Measurements from ENCODE around the gene ITPR2. TPM values are rescaled to one million over a fixed set of nuclear protein-coding genes. Genes with fewer than 3 reads are reported as not detected.

The ITPR2 gene
- total RNA-seq, 1 donor from 2014 or later, result 48.1 TPM

DNA sequence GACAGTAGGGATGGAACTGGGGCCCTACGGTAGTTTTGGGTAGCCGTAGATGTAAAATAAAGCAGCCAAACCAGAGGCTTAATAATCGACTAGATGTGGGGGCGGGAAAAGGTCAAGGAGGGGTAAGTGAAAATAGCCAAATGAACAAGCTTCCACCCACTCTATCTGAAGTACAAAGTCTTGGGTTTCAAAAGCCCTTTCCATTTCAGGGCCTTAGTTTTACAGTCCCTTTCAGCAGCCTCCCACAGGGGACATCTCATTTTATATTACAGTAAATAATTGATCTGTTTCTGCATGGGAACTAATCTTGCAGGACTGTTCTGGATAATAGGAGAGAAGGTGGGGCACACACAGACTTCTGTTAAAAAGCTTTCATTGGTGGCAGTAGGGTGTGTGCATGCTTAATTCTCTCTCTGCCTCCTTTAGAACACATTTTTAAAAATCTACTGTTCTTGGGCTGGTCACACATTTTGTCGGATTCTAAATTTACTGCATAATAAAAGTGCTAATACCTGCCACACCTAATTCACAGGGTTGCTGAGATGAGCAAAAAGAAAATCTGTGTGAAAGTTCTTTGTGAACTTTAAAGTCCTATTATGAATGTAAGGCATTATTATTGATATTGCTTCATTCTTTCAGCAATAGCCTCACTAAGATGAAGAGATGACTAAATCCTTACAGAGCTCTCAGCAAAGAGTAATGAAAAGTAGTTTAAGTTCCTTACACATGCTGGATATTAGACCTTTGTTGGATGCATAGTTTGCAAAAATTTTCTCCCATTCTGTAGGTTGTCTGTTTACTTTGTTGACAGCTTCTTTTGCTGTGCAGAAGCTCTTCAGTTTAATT is 104.6 kb downstream of the ITPR2 start:
- DNase-seq (ENCODE audit: extremely low spot score in 2 of 2), result no peak
- Histone ChIP-seq H3K27me3 (no peaks in the 10 kb centered on the region), H3K4me1 (peaks cover 14% of the 10 kb centered on the region), H3K9me3 (no peaks in the 10 kb centered on the region), H3K36me3 (no peaks in the 10 kb centered on the region), H3K4me3 (no peak overlapping the region), H3K27ac (no peak overlapping the region)
- TF ChIP-seq POLR2A (IDR thresholded peaks at IDR 0.05) (no peak), POLR2AphosphoS5 (IDR thresholded peaks at IDR 0.05; ENCODE audit: insufficient read depth in 1 of 2, low read depth in 1 of 2) (no peak)
- TF ChIP-seq, protein P1, sequence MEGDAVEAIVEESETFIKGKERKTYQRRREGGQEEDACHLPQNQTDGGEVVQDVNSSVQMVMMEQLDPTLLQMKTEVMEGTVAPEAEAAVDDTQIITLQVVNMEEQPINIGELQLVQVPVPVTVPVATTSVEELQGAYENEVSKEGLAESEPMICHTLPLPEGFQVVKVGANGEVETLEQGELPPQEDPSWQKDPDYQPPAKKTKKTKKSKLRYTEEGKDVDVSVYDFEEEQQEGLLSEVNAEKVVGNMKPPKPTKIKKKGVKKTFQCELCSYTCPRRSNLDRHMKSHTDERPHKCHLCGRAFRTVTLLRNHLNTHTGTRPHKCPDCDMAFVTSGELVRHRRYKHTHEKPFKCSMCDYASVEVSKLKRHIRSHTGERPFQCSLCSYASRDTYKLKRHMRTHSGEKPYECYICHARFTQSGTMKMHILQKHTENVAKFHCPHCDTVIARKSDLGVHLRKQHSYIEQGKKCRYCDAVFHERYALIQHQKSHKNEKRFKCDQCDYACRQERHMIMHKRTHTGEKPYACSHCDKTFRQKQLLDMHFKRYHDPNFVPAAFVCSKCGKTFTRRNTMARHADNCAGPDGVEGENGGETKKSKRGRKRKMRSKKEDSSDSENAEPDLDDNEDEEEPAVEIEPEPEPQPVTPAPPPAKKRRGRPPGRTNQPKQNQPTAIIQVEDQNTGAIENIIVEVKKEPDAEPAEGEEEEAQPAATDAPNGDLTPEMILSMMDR (IDR thresholded peaks at IDR 0.05), result no peak
- intact Hi-C loops (cut with DNase I), result no loop called here

DNA sequence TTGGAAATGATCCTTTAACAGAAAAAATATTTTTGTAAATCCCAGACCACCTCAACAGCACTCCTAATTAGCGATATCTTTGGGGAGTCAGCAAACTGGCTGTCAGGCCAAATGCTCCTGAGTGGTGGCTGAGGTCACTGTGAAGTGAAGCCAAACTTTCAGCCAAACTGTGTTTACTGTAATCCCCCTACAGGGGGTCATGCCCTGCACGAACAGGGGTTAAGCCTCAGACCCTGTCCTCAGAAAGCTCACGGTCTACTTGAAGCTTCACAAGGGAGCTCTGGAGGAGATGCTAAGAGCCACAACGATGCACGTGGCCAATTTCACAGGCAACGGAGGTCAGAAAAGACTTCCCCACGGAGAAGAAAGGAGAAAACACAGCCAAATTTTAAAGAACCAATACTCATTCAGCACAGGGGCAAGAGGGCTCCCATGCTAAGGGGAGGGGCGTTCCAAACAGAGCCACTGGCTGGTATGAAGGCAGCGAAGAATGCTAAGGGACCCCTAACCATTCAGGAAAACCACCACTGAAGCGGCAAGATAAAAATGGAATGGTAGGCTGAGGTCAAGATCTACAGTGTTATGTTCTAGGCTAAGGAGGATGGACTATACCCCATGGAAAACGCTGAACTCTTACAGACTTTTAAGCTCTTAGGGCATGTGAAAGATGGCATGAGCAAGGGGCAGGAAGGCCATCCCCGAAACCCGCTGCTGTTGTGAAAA is 105.4 kb downstream of the ITPR2 start:
- no peak overlapping the region for H3K4me3 ChIP-seq
- no peaks in the 10 kb centered on the region for H3K27me3 ChIP-seq
- H3K9me3 ChIP-seq, result no peaks in the 10 kb centered on the region
- DNase-seq (ENCODE audit: extremely low spot score in 2 of 2), result no peak
- intact Hi-C loops (cut with DNase I), result no loop called here
- no peak for TF ChIP-seq POLR2A (IDR thresholded peaks at IDR 0.05)
- TF ChIP-seq, protein P1 (IDR thresholded peaks at IDR 0.05), result no peak
- no peak overlapping the region for H3K27ac ChIP-seq
- no peaks in the 10 kb centered on the region for H3K36me3 ChIP-seq
- peaks cover 17% of the 10 kb centered on the region for H3K4me1 ChIP-seq

DNA sequence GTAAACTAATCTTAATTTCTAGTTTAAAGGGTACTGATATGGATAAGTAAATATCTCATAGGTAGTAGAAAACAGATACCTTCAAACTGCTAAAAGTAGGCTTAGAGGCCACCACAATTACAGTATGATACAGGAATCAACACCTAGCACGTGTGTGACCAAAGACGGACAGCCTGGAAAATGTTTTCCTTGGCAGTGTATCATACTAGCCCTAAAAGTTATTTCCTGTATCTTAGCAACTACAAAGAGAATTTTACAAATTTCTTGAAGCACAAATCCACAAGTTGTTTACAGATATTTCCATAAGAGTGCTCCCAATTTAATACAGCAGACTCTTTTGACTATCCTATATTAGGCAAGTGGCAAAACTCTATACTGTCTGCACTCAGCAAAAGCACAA is 106.0 kb downstream of the ITPR2 start:
- intact Hi-C loops (cut with DNase I), result no loop called here
- no peak for DNase-seq (ENCODE audit: extremely low spot score in 2 of 2)
- Histone ChIP-seq H3K4me1 (peaks cover 17% of the 10 kb centered on the region), H3K27me3 (no peaks in the 10 kb centered on the region), H3K27ac (no peak overlapping the region), H3K4me3 (no peak overlapping the region), H3K36me3 (no peaks in the 10 kb centered on the region), H3K9me3 (no peaks in the 10 kb centered on the region)
- TF ChIP-seq, protein P1 (IDR thresholded peaks at IDR 0.05), result no peak
- TF ChIP-seq POLR2AphosphoS5 (IDR thresholded peaks at IDR 0.05; ENCODE audit: insufficient read depth in 1 of 2, low read depth in 1 of 2) (no peak), POLR2A (IDR thresholded peaks at IDR 0.05) (no peak)

DNA sequence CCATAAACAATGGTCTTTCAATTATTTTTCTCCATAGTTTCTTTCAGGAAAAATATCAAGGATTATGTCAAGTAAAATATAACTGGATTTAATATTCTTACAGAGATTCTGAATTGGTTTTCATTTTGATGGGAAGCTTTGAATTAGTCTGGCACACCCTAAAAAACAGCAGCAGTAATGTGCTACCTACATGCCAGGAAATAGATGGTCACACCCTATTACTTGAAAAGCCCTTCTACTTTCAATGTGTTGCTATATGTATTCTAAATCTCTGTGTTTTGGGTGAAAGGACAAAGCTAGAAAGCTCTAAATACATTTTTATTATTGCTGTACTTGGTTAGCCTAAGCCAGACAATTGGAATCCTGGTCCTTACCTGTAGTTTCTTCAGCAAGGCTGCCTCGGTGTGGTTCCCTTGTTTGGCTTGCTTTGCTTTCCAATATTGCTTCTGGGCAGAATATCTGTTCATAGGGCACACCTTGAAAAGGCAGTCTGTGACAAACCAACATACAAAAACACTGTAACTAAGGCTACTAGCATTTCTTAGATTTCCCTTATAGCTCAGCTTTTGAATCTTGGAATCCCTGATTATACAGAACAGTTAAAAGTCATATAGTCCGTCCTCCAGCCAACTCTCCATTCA is 107.6 kb downstream of the ITPR2 start:
- H3K4me1 ChIP-seq, result peaks cover 17% of the 10 kb centered on the region
- DNase-seq (ENCODE audit: extremely low spot score in 2 of 2), result no peak
- H3K27me3 ChIP-seq, result no peaks in the 10 kb centered on the region
- no peak for TF ChIP-seq POLR2AphosphoS5 (IDR thresholded peaks at IDR 0.05; ENCODE audit: insufficient read depth in 1 of 2, low read depth in 1 of 2)
- TF ChIP-seq POLR2A (IDR thresholded peaks at IDR 0.05), result no peak
- TF ChIP-seq, protein P1 (IDR thresholded peaks at IDR 0.05), result no peak
- H3K9me3 ChIP-seq, result no peaks in the 10 kb centered on the region
- H3K4me3 ChIP-seq, result no peak overlapping the region
- intact Hi-C loops (cut with DNase I), result no loop called here
- no peak overlapping the region for H3K27ac ChIP-seq
- no peaks in the 10 kb centered on the region for H3K36me3 ChIP-seq
